Stimulated activated CD4-positive, alpha-beta T cell treated with anti-CD3 and anti-CD28 coated beads, Interleukin-1b, Interleukin-23, amount 100 ng/mL, for 24 hours (primary cell): ENCODE data around the gene TMEM178B.

ENCODE experiments used
- DNase-seq, 4 experiments: peaks; one replicate each; pipeline ENCODE4 v3.0.0-alpha.2; 2020; ENCODE audit warnings: low read depth in 4 of 4, low spot score in 1 of 4

TMEM178B gene

DNA sequence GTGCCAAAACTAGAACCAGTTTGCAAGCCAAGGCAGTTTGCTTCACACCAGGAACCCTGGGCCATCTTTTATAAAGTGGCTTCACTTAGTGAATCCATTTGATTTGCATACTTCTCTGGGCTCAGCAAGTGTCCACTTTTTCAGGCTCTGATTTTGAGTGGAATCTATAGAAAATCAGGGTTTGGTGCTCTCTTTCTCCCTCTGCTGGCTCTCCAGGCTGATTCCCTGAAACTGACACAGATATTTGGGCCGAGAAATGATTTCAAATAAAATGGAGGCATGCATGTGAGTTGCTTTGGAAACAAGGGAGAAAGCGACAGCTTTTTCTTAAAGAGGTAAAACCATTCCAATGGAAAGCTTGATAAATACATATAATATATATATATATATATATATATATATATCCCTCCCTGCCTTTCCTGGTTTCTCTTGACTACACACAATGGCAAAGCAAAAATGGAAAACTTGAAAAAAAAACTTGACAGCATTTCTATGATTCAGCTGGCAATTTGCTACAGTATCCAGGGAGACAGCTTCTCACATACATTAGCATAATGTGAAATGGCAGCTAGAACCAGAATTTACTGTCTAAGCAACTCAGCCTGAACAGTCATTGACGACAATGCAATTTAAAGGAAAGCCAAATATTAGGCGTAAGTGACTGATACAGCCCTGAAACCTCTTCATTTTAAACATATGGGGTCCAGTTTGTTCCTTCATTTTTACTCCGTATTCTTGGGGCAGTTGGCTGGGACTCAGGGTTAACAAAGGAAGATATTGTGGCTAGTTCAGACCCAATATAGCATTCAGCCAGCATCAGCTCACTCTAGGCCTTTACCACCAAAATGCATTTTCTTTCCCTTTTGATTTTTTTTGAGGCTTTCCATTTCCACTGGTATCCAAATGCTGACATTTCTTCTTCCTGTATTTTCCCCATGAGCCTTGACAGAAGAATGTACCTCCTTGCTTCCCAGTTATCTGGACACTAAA, 188.5 kb downstream of the TMEM178B start:
- no peak for DNase-seq

DNA sequence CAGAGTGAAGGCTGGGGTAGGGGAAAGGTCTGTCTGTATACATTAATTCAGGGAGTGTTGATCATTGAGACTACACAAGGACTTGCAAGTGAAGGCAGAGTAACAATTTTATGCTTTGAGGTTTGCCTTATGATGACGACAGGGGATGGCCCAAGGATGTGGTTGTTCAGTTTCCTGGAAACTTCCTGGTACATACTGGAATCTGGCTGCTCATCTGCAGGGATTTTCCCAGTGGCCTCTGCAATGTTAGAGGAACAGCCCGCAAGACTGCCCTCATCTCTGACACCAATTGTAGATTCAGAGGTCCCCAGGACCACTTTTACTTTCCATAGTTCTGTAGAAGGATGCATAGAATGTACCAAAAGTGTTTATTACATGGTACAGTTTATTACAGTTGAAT, 189.6 kb downstream of the TMEM178B start:
- no peak for DNase-seq

DNA sequence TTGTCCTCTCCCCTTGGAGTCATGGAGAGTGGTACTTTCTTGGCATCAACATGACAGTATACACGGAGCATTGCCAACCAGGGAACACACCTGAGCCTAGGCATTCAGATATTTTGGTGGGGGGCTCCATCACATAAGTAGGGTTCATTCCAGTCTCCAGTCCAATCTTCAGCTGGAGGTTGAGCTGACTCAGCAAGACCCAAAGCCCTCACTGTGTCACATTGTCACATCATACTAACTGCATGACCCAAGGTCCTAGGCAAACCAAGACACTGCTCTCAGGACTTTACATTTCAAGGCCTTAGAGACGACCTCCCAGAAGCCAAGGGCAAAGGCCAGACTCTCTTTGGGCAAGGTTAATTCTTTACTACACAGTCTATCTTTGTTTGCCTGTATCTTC, 190.1 kb downstream of the TMEM178B start:
- no peak for DNase-seq

DNA sequence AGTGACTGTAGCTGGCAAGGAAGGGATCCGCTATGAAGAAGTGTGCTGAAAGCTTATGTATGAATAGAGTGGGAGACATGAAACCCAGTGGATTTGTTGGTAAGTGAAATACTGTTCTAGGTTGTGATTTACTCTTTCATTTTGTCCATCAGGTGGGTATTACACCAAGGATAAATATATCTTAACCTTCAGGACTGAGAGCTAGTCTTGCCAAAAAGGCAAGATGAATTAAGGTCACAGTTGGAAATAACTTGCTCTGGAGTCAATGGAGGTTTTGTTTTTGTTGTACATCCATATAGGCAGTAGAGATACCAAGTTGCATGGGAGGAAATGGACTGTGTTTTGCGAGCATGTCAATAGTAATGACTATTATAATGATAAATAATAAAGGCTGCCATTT, 190.6 kb downstream of the TMEM178B start:
- no peak for DNase-seq

DNA sequence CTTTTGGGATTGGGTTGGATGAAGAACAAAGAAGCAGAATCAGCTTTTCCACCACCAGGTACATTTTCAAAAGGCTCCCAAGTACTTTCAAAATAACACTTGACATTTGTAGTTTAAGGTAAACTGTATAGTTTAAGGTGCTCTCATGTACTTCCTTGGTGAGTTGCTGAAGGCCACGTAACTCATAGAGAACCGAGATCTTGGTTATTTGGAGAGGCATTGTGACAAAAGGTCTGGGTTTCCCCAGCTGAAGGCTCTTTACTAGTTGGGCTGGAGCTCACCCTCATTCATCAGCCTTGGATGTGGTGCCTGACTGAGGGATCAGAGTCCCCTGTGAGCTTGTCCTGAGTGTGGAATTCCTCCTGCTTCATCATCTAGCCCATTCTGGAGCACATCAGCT, 191.8 kb downstream of the TMEM178B start:
- no peak for DNase-seq

DNA sequence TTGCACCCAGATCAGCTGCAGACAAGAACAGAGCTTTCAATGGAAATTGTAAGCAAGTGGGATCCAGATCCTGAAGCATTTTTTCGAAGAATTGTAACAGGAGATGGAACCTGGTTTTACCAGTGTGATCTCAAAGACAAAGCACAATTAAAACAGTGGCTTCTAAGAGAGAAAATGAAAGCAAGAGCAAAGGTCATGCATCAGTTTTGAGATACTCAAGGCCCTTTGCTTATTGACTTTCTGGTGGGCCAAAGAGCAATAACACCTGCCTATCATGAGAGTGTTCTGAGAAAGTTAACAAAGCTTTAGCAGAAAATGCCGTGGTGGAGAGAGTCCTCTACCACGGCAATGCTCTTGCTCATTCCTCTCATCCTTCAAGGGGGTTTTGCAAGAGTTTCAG, 194.8 kb downstream of the TMEM178B start:
- no peak for DNase-seq

DNA sequence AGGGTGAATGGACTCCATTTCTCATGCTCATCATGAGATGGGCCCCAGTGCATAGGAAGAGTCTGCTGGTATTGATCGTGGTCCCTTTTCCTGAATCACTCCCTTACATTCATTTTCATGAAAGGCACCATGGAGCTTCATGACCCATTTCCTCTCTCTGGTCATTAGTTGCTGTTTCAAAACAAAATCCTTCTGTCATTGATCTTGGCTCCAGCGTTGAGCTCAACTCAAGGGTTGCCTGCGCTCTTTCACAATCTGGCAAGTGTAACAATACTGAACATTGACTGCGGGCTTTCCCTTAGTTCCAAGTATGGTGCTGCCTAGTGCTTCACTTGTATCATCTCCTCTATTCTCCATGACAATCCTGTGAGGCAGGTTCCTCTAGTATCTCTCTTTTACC, 197.6 kb downstream of the TMEM178B start:
- no peak for DNase-seq

DNA sequence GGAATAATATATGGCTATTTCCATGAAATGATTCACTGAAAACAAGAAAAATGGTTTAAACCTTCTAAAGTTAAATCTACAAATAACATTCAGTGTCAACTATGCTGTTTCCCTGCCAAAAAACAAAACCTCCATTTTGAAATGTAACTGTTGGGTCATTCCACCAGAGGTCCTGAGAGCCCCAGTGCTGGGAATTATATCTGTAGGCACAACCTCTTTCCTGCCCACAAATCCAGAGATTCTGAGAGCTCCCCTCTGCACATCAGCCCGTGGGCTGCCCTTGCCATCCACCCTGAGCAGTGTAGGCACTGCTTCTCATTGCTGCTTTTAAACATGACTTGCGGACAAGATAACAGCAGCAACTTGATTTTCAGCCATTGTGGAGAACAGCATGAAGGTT, 198.6 kb downstream of the TMEM178B start:
- no peak for DNase-seq

DNA sequence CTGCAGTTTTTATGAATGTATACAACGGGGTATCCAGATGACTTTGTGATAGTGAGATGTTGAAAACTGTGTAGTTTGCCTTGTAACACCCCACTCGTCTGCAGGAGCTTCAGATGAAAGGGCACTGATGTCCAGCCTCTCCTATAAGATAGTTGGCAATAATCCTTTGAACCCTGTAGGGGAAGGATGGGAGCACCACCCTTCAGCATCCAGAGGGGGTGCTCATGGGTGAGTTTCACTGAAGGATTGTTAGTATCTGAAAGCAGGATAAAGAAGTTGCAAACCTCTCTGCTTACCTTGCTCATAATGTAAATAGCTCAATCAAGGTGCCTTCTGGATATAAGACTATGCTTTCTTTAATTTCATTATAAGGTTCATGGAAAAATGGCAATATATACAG, 201.5 kb downstream of the TMEM178B start:
- DNase-seq, result no peak

DNA sequence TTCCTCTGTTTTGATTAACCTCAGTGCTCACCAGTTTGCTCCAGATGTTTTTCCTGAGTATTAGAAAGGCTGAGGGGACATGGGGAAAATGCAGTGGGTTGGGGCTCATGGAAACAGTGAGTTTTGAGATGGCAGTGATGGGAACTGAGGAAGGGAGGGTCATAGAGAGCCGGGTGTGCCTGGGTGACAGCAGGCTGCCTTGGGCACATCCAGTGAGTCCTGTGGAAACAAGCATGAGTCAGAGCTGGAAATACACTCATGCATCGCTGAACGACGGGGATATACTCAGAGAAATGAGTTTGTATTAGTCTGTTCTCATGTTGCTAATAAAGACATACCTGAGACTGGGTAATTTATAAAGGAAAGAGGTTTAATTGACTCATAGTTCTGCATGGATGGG, 202.2 kb downstream of the TMEM178B start:
- DNase-seq, result no peak

DNA sequence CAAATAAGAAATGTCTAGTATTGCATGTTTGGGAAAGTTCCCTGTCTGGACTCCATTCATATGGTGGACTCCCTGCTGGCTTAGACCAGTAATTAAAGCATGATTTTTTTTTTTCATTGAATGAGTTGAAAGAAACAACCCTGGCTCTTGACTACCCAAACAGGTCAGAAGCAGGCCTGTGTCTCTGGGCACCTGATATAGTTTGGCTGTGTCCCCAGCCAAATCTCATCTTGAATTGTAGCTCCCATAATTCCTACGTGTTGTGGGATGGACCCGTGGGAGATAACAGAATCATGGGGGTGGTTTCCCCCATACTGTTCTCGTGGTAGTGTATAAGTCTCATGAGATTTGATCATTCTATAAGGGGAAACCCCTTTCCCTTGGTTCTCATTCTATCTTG, 206.2 kb downstream of the TMEM178B start:
- DNase-seq, result no peak

DNA sequence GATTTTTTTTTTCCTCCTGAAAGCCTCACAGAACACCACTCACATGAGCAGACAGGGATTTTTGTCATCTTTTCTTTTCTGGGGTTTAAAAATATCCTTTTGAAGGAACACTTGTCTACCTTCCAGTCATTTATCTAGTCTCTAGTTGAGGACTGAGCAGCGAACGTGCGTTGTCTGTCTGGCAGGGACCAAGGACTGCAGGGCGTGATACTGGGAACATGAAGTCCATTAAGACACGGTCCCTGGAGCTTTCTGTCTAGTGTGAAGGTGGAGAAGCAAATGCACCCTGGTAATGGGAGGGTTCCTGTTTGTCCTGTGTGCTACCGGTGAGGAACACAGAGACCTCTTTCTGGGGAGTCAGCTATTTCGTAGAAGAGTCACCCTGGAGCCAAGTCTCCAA, 207.4 kb downstream of the TMEM178B start:
- DNase-seq, result no peak

DNA sequence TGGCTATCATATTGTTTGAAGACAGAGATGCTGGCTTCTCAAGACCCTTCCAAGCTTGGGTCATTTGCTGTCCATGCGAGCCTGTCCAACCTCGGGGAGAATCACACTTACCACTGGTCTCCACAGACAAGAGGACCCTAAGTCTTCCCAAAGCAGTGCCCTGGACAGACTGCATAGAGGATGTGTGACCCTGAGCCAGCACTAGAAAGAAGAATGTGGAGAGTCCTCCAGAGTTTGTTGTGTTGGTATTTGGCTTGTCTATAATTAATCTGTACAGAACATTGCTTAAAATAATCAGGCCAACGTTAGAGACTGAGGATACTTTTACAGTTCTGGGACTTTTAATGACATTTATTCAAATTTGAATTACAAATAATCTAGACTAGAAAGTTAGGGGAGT, 212.7 kb downstream of the TMEM178B start:
- no peak for DNase-seq

DNA sequence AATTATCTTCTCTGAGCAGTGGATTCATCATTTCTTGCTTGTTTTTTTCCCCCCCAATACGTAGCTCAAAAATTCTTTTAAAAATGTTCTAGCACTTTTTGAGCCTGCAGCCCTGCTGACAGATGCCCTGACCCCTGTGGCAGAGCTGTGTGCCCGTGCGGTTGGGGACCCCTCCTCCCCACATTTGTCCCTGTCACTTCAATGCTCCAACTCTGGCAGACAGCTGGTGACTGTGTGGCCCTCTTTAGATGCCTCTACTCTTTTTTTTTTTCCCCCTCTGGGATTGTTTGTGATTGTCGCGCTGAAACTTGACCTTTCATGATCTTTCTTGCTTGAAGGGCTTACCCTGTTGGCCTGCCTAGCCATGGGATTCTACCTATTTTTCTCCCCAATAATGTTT, 214.1 kb downstream of the TMEM178B start:
- DNase-seq, result no peak

DNA sequence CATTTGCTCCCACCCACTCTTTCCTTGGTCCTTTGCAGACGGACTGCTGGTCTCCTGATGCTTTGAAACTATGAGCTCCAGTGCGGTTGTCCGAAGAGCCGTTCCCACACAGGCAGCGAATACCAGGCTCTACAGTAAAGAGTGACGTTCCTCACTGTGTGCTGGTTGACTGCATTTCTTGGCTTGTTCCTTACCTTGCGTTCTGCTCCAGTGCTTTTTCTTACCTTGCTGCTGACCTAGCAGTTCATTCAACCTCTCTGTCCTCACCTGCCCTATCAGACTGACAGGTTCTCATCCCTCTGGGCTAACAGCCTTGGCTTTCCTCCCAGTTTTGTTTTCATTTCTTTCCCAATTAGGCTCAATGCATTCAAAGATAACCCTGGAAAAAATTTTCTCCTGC, 214.8 kb downstream of the TMEM178B start:
- DNase-seq, result no peak

DNA sequence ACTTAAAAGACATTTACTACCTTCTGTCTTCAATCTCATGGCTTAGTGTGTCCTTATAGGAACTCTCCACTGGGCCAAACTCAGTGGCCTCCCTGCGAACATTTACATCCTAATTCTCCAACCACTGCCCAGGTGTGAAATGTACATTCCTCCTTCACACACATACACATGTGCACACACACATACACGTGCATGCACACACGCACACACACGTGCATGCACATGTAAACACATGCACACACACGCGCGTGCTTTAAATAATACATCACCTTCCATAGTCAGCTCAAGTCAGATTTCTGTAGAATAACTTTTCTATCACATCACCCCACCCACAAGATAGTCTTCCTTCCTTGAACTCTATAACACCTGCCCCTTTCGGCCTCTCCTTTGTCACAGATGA, 216.5 kb downstream of the TMEM178B start:
- no peak for DNase-seq

DNA sequence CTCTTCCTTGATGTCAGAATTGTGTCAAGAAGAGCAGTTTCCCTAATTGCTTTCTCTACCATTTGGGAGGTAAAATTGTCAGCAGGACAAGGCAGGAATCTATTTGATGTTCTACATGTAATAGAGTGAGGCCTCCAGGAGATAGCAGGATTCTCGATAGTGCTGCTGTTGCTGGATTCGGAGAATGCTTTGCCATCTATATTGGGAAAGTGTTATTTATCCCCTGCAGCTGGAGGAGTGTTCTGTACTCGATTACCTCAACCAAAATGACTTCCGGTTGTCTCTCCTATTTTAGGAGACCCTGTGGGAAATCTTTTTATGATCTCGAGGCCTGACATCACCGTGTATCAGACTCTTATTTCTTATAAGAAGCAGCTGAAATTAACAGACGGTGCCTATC, 217.1 kb downstream of the TMEM178B start:
- DNase-seq, result no peak

DNA sequence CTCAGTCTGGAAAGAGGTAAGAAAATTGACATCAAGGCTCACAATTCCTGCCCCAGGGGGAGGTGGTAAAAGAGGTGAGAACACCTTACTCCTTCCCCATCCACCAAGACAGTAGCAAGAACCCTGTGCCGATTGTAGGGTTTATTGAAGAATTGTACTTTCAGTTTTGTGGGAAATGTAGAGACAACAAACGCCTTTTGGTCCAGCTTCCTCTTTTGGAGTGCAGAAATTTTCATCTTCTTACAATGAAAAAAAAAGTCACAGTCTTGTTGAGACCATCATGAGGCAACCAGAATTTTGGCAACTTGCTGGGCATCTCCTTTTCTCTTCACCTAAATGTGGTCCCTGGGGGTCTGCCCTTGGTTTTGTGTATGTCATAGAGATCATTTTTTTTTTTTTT, 217.7 kb downstream of the TMEM178B start:
- no peak for DNase-seq

DNA sequence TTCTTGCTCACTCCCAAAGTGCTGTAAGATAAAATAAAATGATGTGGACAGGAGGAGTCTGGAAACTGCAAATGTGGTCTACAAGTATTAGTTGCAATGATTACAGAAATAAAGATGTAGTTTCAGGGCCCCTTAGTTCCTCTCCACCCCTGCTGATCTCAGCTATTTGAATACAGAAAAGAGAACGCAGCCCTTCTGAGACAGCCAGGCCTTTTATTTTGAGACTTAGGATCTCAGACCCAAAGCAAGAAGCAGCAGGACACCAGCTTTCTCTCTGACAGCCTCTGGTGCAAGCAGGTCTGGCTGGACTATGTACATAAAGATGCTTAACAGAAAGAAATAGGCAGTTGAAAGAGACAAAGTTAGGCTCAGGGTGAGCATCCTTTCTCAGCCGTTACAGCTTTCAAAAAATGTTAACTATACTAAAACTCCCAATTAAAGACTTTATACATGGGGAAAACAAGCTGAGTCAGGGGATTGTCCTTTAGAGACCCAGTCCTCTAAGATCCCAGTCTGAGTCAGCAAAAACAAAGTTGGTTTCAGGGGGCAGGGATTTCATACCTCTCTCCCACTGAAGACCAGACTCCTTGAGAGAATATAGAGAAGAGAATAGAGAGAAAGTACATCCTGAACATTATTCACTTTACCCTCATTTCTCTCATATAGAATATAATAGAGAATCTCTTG, 220.4 kb downstream of the TMEM178B start:
- no peak for DNase-seq

DNA sequence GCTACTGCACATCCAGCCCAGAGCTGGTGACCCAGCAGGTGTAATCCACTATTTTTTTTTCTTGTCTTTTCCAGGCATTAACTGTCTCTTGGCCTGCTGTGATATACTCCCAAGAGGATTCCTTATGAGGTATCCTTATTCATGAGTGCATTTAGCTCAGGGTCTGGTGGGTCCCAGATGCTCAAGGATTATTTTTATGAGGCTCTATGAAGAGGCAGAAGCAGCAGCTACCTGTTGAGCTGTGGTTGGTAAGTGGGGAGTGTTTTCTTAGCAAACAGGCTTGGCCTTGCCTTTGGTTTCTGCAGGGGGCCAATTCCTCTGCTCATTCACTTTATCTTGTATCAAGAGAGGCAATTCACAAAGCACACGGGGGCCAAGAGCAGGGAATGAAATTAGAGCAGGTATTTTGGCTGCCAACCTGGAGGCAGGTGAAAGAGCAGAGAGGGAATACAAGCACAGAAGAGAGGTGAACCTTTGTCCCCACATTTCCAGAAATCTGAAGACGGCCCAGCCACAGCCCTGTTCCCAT, 221.6 kb downstream of the TMEM178B start:
- DNase-seq, result no peak

DNA sequence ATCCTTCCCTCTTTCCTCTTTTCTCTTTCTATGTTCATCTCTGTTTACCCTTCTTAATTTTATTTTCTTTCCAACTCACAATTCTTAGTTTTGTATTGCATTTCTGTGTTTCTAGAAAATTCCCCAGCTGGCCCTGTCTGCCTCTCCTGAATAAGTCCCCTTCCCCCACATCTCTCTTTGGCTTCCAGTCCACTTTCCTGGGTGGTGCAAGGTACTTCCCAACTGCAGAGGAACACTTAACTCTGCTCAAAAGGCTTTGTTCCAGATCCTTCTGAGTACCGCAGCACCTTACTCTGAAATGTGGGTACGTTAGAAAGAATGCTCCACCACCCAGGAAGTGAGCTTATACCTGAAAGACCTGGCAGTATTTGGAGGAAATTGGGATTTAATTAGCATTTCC, 227.0 kb downstream of the TMEM178B start:
- DNase-seq, result no peak

DNA sequence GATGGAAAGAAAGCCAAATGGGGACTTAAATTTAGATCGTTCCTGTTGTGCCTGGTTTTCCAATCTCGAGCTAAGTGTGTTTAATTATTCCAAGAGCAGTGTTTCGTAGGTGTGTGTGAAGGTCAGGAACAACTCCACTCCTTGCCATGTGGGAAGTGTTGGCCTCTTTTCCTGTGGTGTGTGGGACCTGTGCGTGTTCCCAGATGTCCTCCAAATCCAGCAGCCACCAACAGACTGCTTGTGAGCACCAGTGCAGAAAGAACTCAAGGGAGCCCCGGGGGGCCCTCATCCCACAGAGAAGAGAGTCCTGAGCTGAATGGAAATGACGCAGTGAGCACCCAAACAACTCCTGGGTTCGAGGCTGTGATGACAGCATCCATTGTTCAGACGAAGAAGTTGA, 227.7 kb downstream of the TMEM178B start:
- DNase-seq, result no peak
